CD4-positive, CD25-positive, alpha-beta regulatory T cell (primary cell): ENCODE results near the gene ADAMTS15. TPM values are rescaled to one million over a fixed set of nuclear protein-coding genes. Genes with fewer than 3 reads are reported as not detected.
A peak's percentile ranks its signal among the peaks of the same experiment; 100 is the strongest.

ENCODE experiments used
- ATAC-seq, 2 donors: fragments of 150-1000 bp; cut with Tn5 transposase; one replicate each; pipeline ENCODE4 v1.10.0; 2021; ENCODE audit warnings: low read depth in 2 of 2, moderate number of reproducible peaks in 2 of 2, moderate library complexity in 1 of 2
- DNase-seq, 3 donors: peaks; one replicate each; pipeline versions ENCODE4 v3.0.0 to v3.0.0-alpha.2; 2012 to 2022; ENCODE audit warnings: mixed read lengths in 1 of 3
- H3K27ac ChIP-seq: one replicate; pipeline ENCODE4 v1.7.0; 2013; ENCODE audit warnings: mild to moderate bottlenecking, low read length; ENCODE audit not compliant: insufficient read depth, poor library complexity, severe bottlenecking
- H3K27me3 ChIP-seq: one replicate; pipeline ENCODE4 v1.7.0; 2013; ENCODE audit warnings: low read length; ENCODE audit not compliant: control insufficient read depth, insufficient read depth
- H3K36me3 ChIP-seq: one replicate; pipeline ENCODE4 v1.7.0; 2013; ENCODE audit warnings: mild to moderate bottlenecking, low read length, moderate library complexity; ENCODE audit not compliant: control insufficient read depth, insufficient read depth
- H3K4me1 ChIP-seq: 2 replicates; pipeline ENCODE4 v1.7.0; 2013; ENCODE audit warnings: mild to moderate bottlenecking, low read length; ENCODE audit not compliant: insufficient read depth, control insufficient read depth, poor library complexity, severe bottlenecking
- H3K4me3 ChIP-seq: one replicate; pipeline ENCODE4 v1.7.0; 2013; ENCODE audit warnings: low read depth, mild to moderate bottlenecking, low read length, moderate library complexity
- H3K9me3 ChIP-seq, 2 experiments: 1 replicate in 1 of 2; 2 replicates in 1 of 2; pipeline ENCODE4 v1.7.0; 2013; ENCODE audit warnings: low read length in 2 of 2, mild to moderate bottlenecking in 1 of 2, moderate library complexity in 1 of 2; ENCODE audit not compliant: control insufficient read depth in 2 of 2
- H3K27ac Mint-ChIP-seq, 3 donors: one replicate each; pipeline ENCODE4 v1.8.0; 2020 to 2022; ENCODE audit warnings: mild to moderate bottlenecking in 3 of 3, mixed read lengths in 3 of 3, moderate library complexity in 2 of 3
- H3K27me3 Mint-ChIP-seq: one replicate; pipeline ENCODE4 v1.8.0; 2022; ENCODE audit warnings: mild to moderate bottlenecking, mixed read lengths
- H3K36me3 Mint-ChIP-seq: one replicate; pipeline ENCODE4 v1.8.0; 2020; ENCODE audit warnings: mixed read lengths
- H3K4me1 Mint-ChIP-seq, 4 donors: one replicate each; pipeline ENCODE4 v1.8.0; 2020 to 2022; ENCODE audit warnings: mixed read lengths in 4 of 4, mild to moderate bottlenecking in 1 of 4
- H3K4me3 Mint-ChIP-seq, 4 donors: one replicate each; pipeline ENCODE4 v1.8.0; 2020 to 2022; ENCODE audit warnings: mild to moderate bottlenecking in 4 of 4, mixed read lengths in 4 of 4, moderate library complexity in 3 of 4
- H3K9me3 Mint-ChIP-seq, 7 donors: one replicate each; pipeline ENCODE4 v1.8.0; 2020 to 2022; ENCODE audit warnings: mixed read lengths in 7 of 7, mild to moderate bottlenecking in 3 of 7, moderate library complexity in 2 of 7
- polyA plus RNA-seq, 4 donors: library from polyadenylated mRNA; unstranded; fragments of 300-500 nt; fragmentation: Illumina TruSeq; gene quantifications; one replicate each; pipeline ENCODE4 v1.2.3, GENCODE V29; 2021
- total RNA-seq: library from RNA; stranded (reverse); gene quantifications from one replicate; pipeline ENCODE4 v1.2.3, GENCODE V29; 2022

Gene ADAMTS15
- total and polyA plus RNA-seq, 5 donors from 2014 or later = not detected

GRCh38 chr11:130480711-130481140 lies 32.3 kb downstream of the ADAMTS15 start:
- no peaks in the 10 kb centered on the region for H3K36me3 ChIP-seq
- no peak overlapping the region for H3K27ac Mint-ChIP-seq
- no peaks in the 10 kb centered on the region for H3K36me3 Mint-ChIP-seq
- no peaks in the 10 kb centered on the region for H3K9me3 ChIP-seq
- H3K9me3 Mint-ChIP-seq = peaks cover 0 to 5% (median 0%) of the 10 kb centered on the region in 7 donors
- no peak overlapping the region for H3K4me3 ChIP-seq
- H3K27ac ChIP-seq = no peak overlapping the region
- DNase-seq (no peak), ATAC-seq (no peak)
- H3K4me1 ChIP-seq = no peaks in the 10 kb centered on the region
- H3K4me1 Mint-ChIP-seq = no peaks in the 10 kb centered on the region
- no peak overlapping the region for H3K4me3 Mint-ChIP-seq
- H3K27me3 ChIP-seq = no peaks in the 10 kb centered on the region
- peaks cover 4% of the 10 kb centered on the region for H3K27me3 Mint-ChIP-seq

GRCh38 chr11:130483124-130483523 lies 34.7 kb downstream of the ADAMTS15 start:
- no peak for DNase-seq
- no peaks in the 10 kb centered on the region for H3K36me3 Mint-ChIP-seq

GRCh38 chr11:130485983-130486382 lies 37.5 kb downstream of the ADAMTS15 start:
- no peak overlapping the region for H3K4me3 Mint-ChIP-seq
- Histone ChIP-seq H3K36me3 (no peaks in the 10 kb centered on the region), H3K27me3 (no peaks in the 10 kb centered on the region), H3K9me3 (no peaks in the 10 kb centered on the region), H3K4me1 (peaks cover 10% of the 10 kb centered on the region), H3K27ac (no peak overlapping the region), H3K4me3 (no peak overlapping the region)
- peaks cover 0 to 16% (median 7%) of the 10 kb centered on the region in 4 donors for H3K4me1 Mint-ChIP-seq
- DNase-seq (no peak), ATAC-seq (no peak)
- H3K27ac Mint-ChIP-seq = peak overlapping the region in 1 of 3 donors; percentile 28
- H3K36me3 Mint-ChIP-seq = no peaks in the 10 kb centered on the region
- peaks cover 0 to 5% (median 0%) of the 10 kb centered on the region in 7 donors for H3K9me3 Mint-ChIP-seq
- peaks cover 9% of the 10 kb centered on the region for H3K27me3 Mint-ChIP-seq

More at GRCh38 chr11:130483124-130483523, 34.7 kb downstream of the ADAMTS15 start:
- ATAC-seq = no peak
- Mint-ChIP-seq H3K9me3 (peaks cover 0 to 5% (median 0%) of the 10 kb centered on the region in 7 donors), H3K4me3 (no peak overlapping the region), H3K27ac (no peak overlapping the region), H3K4me1 (peaks cover 0 to 8% (median 3%) of the 10 kb centered on the region in 4 donors), H3K27me3 (peaks cover 4% of the 10 kb centered on the region)
- no peaks in the 10 kb centered on the region for H3K27me3 ChIP-seq
- H3K4me1 ChIP-seq = peaks cover 5% of the 10 kb centered on the region
- no peaks in the 10 kb centered on the region for H3K36me3 ChIP-seq
- no peak overlapping the region for H3K27ac ChIP-seq
- no peaks in the 10 kb centered on the region for H3K9me3 ChIP-seq
- no peak overlapping the region for H3K4me3 ChIP-seq

GRCh38 chr11:130486391-130486836 lies 38.0 kb downstream of the ADAMTS15 start:
- Histone ChIP-seq H3K9me3 (no peaks in the 10 kb centered on the region), H3K27me3 (no peaks in the 10 kb centered on the region), H3K4me1 (peaks cover 10% of the 10 kb centered on the region), H3K27ac (no peak overlapping the region), H3K36me3 (no peaks in the 10 kb centered on the region), H3K4me3 (no peak overlapping the region)
- DNase-seq (no peak), ATAC-seq (no peak)
- no peaks in the 10 kb centered on the region for H3K36me3 Mint-ChIP-seq
- H3K27me3 Mint-ChIP-seq = peaks cover 9% of the 10 kb centered on the region
- peaks cover 0 to 16% (median 7%) of the 10 kb centered on the region in 4 donors for H3K4me1 Mint-ChIP-seq
- H3K9me3 Mint-ChIP-seq = peaks cover 0 to 5% (median 0%) of the 10 kb centered on the region in 7 donors
- H3K4me3 Mint-ChIP-seq = no peak overlapping the region
- no peak overlapping the region for H3K27ac Mint-ChIP-seq

- H3K4me1 Mint-ChIP-seq = peaks cover 0 to 16% (median 7%) of the 10 kb centered on the region in 4 donors
- no peak for DNase-seq
- peak overlapping the region in 2 of 3 donors; percentile 41 to 92 for H3K27ac Mint-ChIP-seq
These were observed 38.8 kb downstream of the ADAMTS15 start for GRCh38 chr11:130486987-130487923.

DNA sequence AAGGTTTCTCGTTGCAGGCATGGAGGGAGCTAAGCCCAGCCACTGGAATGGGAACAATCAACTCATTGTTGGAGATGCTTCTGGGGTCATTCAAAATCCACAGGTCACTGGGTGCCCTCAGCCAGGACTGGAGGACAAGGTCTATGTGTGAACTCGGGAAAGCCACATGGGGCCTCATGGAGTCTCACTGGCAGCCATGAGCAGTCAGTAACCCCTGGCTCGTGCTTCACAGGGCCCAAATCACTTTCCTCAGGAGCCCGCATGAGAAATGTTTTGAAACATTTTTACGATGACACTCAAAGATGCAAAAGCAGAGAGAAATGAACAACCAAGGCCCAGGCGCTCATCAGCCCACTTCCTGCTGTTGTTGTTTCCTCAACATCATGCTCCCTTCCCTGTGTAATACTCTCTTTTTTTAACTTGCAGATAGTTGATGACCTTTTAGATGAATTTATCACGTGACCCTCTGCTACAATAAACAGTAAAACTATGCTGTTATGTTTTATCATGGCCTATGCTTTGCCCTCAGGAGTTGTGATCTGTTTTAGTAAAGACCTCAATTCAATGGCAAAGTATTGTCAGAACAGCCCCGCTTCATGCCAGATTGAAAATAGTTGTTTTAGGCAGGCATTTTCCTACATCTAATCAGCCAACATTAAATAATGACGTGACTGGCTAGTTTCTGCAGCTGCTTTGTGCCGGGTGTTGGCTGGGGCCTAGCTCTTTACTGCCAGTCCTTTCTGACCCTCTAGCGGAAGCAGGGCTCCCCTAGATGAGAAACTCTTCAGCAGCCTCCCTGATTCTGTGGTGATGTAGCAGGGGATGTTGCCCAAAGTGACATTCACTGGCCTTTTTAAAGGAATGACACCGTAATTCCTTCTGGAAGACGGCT lies 39.7 kb downstream of the ADAMTS15 start:
- Mint-ChIP-seq H3K4me1 (peaks cover 0 to 16% (median 7%) of the 10 kb centered on the region in 4 donors), H3K36me3 (no peaks in the 10 kb centered on the region), H3K27me3 (peaks cover 9% of the 10 kb centered on the region), H3K4me3 (peak overlapping the region in 2 of 4 donors; percentile 1 to 20), H3K9me3 (peaks cover 0 to 3% (median 0%) of the 10 kb centered on the region in 7 donors), H3K27ac (peak overlapping the region; percentile 41 to 92 (median 88))
- Histone ChIP-seq H3K4me1 (peaks cover 10% of the 10 kb centered on the region), H3K36me3 (no peaks in the 10 kb centered on the region), H3K27me3 (no peaks in the 10 kb centered on the region), H3K27ac (peak overlapping the region; percentile 2), H3K9me3 (no peaks in the 10 kb centered on the region), H3K4me3 (no peak overlapping the region)
- DNase-seq (peak in 2 of 3 donors; percentile 54 to 68), ATAC-seq (no peak)

More at GRCh38 chr11:130486987-130487923, 38.8 kb downstream of the ADAMTS15 start:
- H3K36me3 ChIP-seq = no peaks in the 10 kb centered on the region
- H3K9me3 ChIP-seq = no peaks in the 10 kb centered on the region
- Mint-ChIP-seq H3K4me3 (no peak overlapping the region), H3K36me3 (no peaks in the 10 kb centered on the region), H3K9me3 (peaks cover 0 to 5% (median 0%) of the 10 kb centered on the region in 7 donors), H3K27me3 (peaks cover 9% of the 10 kb centered on the region)
- peaks cover 10% of the 10 kb centered on the region for H3K4me1 ChIP-seq
- H3K4me3 ChIP-seq = no peak overlapping the region
- H3K27ac ChIP-seq = no peak overlapping the region
- no peak for ATAC-seq
- no peaks in the 10 kb centered on the region for H3K27me3 ChIP-seq

- H3K9me3 ChIP-seq = no peaks in the 10 kb centered on the region
- Mint-ChIP-seq H3K4me3 (no peak overlapping the region), H3K4me1 (peaks cover 0 to 16% (median 7%) of the 10 kb centered on the region in 4 donors), H3K9me3 (no peaks in the 10 kb centered on the region), H3K36me3 (no peaks in the 10 kb centered on the region), H3K27me3 (peaks cover 9% of the 10 kb centered on the region), H3K27ac (peak overlapping the region; percentile 15 to 92 (median 88))
- H3K4me1 ChIP-seq = peaks cover 10% of the 10 kb centered on the region
- DNase-seq (no peak), ATAC-seq (no peak)
- no peaks in the 10 kb centered on the region for H3K36me3 ChIP-seq
- H3K4me3 ChIP-seq = no peak overlapping the region
- no peaks in the 10 kb centered on the region for H3K27me3 ChIP-seq
- no peak overlapping the region for H3K27ac ChIP-seq
These were observed 40.6 kb downstream of the ADAMTS15 start for GRCh38 chr11:130488848-130489584.
